Measurements from ENCODE around the gene SEMA3A.

GRCh38 chr7:84144935-84145334 is 49.7 kb downstream of the SEMA3A start:
- TF ChIP-seq CTCF (IDR thresholded peaks at IDR 0.05 in 2 of 3, conservative IDR thresholded peaks at IDR 0.05 in 1 of 3; ENCODE audit: borderline replicate concordance in 1 of 3, insufficient read depth in 1 of 3, low read depth in 2 of 3, low read length in 2 of 3), result no peak
- TF ChIP-seq YY1 (IDR thresholded peaks at IDR 0.05; ENCODE audit: extremely low read depth, insufficient replicate concordance, low read depth, low read length), result no peak
